C4-2B (cell line): ENCODE data around the gene COX4I1.
A peak's percentile ranks its signal among the peaks of the same experiment; 100 is the strongest.
"Not testable (repeated sequence)": the region's sequence is repeated elsewhere in the genome, so short reads cannot be mapped to it uniquely, and the experiment has no call there.

Experiments used
- H3K27ac ChIP-seq: fragments of 450-650 bp; 2 replicates; pipeline ENCODE4 v1.5.1; 2017
- ZFX ChIP-seq: fragments of 450-650 bp; IDR thresholded peaks from 2 replicates; pipeline ENCODE4 v1.6.1; 2017
- TF ChIP-seq, protein P1 (sequence below): fragments of 450-650 bp; conservative IDR thresholded peaks from 2 replicates; pipeline ENCODE4 v1.5.1; 2017; ENCODE audit warnings: mild to moderate bottlenecking

Gene COX4I1

DNA sequence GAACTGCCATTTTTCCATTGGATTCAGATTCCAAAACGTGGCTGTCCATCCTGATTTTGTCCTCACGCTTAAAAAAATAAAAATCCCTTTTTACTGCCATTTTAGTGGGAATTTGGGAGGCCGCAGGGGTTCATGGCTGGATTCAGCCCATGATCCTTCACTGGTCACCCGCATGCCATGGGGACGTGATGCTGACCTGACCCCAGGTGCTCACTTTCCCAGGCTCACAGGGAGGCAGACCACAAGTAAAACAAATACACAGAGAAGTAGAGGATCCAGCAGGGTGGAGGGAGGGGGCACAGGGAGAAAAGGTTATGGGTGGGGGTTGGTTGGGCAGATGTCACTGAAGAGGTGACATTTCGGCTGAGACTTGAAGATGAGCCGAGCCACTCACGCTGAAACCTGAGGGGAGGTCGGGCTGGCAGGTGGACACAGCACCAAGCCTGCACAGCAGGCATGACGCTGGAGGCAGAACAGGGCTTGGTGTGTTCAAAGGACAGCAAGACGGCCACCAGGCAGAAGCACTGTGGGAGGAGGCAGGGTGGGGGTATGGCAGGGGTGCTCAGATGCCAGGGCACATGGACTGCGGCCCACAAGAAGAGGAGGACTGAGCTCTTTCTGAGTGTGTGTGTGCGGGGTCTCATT is 10.7 kb downstream of the COX4I1 start:
- TF ChIP-seq ZFX: no peak
- TF ChIP-seq, protein P1, sequence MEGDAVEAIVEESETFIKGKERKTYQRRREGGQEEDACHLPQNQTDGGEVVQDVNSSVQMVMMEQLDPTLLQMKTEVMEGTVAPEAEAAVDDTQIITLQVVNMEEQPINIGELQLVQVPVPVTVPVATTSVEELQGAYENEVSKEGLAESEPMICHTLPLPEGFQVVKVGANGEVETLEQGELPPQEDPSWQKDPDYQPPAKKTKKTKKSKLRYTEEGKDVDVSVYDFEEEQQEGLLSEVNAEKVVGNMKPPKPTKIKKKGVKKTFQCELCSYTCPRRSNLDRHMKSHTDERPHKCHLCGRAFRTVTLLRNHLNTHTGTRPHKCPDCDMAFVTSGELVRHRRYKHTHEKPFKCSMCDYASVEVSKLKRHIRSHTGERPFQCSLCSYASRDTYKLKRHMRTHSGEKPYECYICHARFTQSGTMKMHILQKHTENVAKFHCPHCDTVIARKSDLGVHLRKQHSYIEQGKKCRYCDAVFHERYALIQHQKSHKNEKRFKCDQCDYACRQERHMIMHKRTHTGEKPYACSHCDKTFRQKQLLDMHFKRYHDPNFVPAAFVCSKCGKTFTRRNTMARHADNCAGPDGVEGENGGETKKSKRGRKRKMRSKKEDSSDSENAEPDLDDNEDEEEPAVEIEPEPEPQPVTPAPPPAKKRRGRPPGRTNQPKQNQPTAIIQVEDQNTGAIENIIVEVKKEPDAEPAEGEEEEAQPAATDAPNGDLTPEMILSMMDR: no peak
- no peak overlapping the region for H3K27ac ChIP-seq

DNA sequence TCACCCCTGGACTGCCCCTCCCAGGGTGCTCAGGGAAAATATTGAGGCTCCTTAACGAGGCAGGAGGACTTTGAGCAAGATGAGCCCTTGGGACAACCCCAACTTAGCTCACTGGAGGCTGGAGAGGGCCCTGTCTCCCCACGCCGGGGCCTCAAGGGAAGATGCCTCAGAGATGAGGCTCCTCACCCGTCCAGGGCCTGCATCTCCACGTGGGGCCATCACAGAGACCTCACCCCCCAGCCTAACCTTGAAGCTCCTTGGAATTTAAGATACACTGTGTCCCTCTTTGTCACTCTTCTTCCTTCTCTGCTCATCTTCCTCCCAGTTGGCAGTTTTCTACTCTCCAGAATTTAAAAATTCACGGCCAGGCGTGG is 11.2 kb downstream of the COX4I1 start:
- TF ChIP-seq ZFX: no peak
- TF ChIP-seq, protein P1: no peak

DNA sequence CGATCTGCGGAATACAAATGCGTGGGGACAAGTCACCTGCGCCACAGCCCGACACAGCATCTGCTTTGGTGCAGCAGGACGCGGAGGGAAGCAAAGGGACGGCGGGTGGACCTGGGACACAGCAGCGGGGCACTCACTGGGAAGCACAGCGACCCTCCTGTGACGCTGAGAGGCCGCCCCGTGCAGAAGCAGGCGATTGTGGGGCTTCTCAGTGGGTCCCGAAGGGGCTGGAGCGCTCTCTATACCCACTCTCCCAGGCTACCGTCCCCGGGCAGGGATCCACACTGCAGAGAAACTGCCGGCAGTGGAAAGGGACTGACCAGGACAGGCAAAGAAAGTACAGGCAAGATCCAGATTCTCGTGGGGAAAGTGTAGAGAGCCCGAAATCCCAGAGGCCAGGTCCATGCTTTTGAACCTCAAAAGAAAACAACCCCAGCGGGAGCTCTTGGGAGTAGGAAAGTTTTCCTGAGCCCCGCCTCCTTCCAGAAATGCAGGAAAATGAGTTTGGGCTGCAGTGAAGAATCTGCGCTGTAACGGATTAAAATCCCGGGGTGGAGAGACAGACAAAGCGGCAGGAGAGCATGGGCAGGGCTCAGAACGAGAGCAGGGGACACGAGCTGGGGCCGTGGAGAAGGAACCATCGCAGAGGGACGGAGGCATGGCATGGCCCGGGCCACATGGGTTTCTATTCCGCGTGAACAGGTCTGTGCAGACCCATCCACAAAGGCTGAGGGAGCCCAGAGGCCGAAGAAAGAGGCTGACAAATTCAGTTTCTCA is 12.7 kb downstream of the COX4I1 start:
- TF ChIP-seq, protein P1: no peak
- TF ChIP-seq ZFX: no peak
- H3K27ac ChIP-seq: no peak overlapping the region

More for the DNA sequence above, 11.2 kb downstream of the COX4I1 start:
- H3K27ac ChIP-seq: no peak overlapping the region

DNA sequence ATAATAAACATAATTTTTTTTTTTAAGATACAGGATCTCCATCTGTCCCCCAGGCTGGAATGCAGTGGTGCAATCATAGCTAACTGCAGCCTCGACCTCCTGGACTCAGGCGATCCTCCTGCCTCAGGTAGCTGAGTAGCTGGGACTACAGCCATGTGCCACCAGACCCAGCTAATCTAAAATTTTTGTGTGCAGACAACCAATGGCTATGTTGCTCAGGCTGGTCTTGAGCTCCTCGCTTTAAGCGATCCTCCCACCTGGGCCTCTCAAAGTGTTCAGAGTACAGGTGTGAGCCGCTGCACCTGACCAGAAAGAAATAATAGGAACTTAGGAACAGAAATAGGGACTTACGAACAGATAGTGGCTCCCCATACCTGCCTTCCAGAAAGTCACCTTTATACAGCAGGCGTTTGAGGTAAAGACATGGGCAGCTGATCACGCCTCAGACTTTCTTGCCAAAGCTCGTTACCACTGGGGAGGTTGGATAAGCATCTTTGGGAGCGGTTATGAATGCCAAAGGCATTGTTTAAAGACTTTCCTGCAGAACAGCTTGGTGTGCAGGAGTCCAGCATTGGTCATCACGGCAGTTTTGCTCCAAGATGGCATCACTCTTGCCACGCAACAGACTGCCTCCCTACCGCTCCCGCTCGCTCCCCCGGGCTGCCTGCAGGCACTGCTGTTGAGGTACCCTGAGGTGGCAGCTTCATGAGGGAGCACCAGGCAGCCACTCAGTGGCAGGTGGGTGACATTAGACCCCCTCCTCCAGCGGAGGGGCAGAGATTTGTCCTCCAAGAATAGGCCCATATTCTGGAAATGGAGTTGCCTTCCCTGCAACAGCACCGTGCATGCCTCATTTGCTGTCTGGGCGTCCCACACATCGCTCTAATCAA is 13.6 kb downstream of the COX4I1 start:
- TF ChIP-seq, protein P1: no peak
- TF ChIP-seq ZFX: no peak
- H3K27ac ChIP-seq: no peak overlapping the region

DNA sequence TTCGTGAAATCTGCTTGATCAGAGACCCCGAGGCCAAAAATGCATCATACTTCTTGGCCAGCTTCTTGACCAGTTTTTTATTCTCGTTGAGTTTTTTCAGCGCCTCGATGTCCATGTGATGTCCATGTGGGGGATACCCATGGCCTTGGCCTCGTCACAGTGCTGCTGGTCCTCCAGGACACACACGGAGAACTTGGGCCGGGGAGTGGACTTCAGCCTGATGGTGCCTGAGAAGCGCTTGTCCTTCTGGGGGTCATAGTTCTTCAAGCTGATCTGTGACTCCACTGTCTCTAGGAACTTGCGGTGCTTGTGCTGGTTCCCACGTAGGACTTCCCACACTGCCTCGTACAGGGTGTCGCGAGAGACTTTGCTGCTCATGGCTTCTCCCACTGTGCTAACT is 16.7 kb downstream of the COX4I1 start:
- H3K27ac ChIP-seq: no peak overlapping the region
- no peak for TF ChIP-seq ZFX
- TF ChIP-seq, protein P1: no peak

DNA sequence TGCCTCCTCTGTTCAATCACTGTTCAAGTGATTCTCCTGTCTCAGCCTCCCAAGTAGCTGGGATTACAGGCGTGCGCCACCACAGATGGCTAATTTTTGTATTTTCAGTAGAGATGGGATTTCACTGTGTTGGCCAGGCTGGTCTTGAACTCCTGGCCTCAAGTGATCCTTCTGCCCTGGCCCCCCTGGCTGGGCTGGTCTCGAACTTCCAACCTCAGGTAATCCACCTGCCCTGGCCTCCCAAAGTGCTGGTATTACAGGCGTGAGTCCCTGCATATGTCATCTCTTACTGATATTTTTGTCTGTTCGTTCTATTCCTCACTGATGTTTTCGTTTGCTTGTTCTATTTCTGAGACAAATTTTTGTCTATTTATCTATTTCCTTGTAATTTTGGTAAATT is 17.7 kb downstream of the COX4I1 start:
- not testable (repeated sequence) for H3K27ac ChIP-seq

DNA sequence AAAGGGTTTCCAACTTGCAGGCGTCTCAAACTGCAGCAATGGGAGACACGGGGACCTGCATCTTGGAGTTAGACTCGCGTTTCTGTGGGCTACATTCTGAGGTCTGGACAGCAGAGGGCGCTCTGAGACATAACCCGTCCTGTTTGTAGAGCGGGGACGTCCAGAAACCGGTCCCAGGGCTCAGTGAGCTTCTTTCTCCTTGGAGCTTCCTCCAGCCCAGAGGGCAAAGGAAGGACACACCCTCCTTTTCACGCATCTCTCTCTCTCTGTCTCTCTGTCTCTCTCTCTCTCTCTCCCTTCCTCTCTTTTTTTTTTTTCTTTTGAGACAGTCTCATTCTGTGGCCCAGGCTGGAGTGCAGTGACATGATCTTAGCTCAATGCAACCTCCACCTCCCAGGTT is 19.8 kb downstream of the COX4I1 start:
- TF ChIP-seq, protein P1: peak; percentile 90
- no peak for TF ChIP-seq ZFX
- no peak overlapping the region for H3K27ac ChIP-seq
